Memory B cell (primary cell): ENCODE data around the gene STK17B.
A peak's percentile ranks its signal among the peaks of the same experiment; 100 is the strongest.

Source experiments
- ATAC-seq: fragments of 150-1000 bp; cut with Tn5 transposase; 2 replicates; pipeline ENCODE4 v1.10.0; 2021; ENCODE audit warnings: low read depth, mild to moderate bottlenecking, moderate library complexity
- DNase-seq, 2 donors: peaks; one replicate each; pipeline ENCODE4 v3.0.0; 2022; ENCODE audit warnings: low spot score in 2 of 2
- H3K27ac Mint-ChIP-seq: one replicate; pipeline ENCODE4 v1.8.0; 2022; ENCODE audit warnings: mild to moderate bottlenecking, moderate library complexity, mixed read lengths
- H3K27me3 Mint-ChIP-seq: one replicate; pipeline ENCODE4 v1.8.0; 2022; ENCODE audit warnings: mixed read lengths
- H3K36me3 Mint-ChIP-seq: one replicate; pipeline ENCODE4 v1.8.0; 2022; ENCODE audit warnings: mild to moderate bottlenecking, mixed read lengths
- H3K4me1 Mint-ChIP-seq: one replicate; pipeline ENCODE4 v1.8.0; 2022; ENCODE audit warnings: mixed read lengths
- H3K4me3 Mint-ChIP-seq: one replicate; pipeline ENCODE4 v1.8.0; 2022; ENCODE audit warnings: mild to moderate bottlenecking, moderate library complexity, mixed read lengths
- H3K9me3 Mint-ChIP-seq: one replicate; pipeline ENCODE4 v1.8.0; 2022; ENCODE audit warnings: mixed read lengths

STK17B gene

GRCh38 chr2:196159221-196159892, 12.0 kb downstream of the STK17B start:
- Mint-ChIP-seq H3K4me3 (peak overlapping the region; percentile 59), H3K4me1 (peaks cover 24% of the 10 kb centered on the region), H3K36me3 (peaks cover 24% of the 10 kb centered on the region), H3K27ac (peak overlapping the region; percentile 91), H3K9me3 (no peaks in the 10 kb centered on the region), H3K27me3 (no peaks in the 10 kb centered on the region)
- DNase-seq (no peak), ATAC-seq (no peak)

DNA sequence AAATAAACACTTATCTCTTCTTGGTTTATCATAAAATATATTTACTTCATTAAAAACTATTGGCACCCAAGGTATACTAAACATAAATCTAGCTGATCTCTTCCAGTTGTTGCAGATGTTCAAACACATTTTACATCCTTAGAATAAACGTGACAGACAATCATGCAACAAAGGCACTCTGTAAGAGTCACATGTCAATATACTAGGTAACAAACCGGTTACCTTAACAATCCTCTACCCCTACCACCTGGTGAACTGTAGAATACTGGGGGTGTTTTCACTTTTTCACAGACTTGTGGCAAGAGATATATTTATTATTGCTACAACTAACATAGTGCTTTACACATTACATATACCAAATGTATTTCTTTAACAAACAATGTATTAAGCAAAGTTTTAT, 15.8 kb downstream of the STK17B start:
- ATAC-seq (no peak), DNase-seq (no peak)
- peaks cover 1% of the 10 kb centered on the region for H3K9me3 Mint-ChIP-seq
- peaks cover 30% of the 10 kb centered on the region for H3K4me1 Mint-ChIP-seq
- no peak overlapping the region for H3K4me3 Mint-ChIP-seq
- peak overlapping the region; percentile 78 for H3K27ac Mint-ChIP-seq
- H3K36me3 Mint-ChIP-seq: peaks cover 32% of the 10 kb centered on the region
- H3K27me3 Mint-ChIP-seq: no peaks in the 10 kb centered on the region

DNA sequence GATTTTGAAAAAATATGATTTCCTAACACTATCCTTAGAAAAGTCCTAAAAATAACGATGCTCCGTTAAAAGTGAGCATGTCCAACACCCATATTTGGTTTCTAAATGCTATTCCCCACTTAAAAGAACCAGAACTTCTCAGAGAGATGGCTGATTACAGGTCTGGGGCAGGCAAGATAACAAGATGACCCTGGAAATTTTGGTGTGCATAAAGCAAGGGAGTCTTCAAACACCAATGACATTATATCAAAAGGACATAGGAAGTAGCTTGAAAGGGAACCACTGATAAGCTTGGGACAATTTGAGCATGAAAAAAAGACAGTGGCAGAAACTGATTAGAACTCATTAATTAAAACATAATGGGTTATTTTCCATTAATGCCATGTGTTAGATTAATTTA, 17.9 kb downstream of the STK17B start:
- Mint-ChIP-seq H3K9me3 (peaks cover 1% of the 10 kb centered on the region), H3K36me3 (peaks cover 35% of the 10 kb centered on the region), H3K27me3 (no peaks in the 10 kb centered on the region), H3K4me3 (no peak overlapping the region), H3K4me1 (peaks cover 33% of the 10 kb centered on the region), H3K27ac (peak overlapping the region; percentile 86)
- ATAC-seq: no peak
- DNase-seq: no peak

DNA sequence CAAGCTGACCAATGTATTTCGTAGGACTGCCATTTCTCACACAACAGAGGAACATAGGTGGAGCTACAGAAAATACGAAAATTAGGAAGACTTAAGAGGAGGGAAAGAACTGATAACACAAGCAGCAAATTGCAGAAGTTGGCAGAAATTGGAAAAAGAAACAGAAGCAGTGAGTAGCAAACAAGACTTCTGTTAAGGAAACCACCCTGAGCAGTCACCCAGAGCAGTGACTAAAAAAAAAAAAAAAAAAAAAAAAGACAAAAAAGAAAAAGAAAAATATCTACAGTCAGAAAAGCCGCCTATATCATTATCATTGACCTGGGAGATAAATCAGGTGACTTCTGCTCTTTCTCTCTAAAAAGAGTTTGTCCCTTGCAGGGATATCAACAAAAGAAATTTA, 21.4 kb downstream of the STK17B start:
- no peaks in the 10 kb centered on the region for H3K27me3 Mint-ChIP-seq
- peaks cover 1% of the 10 kb centered on the region for H3K9me3 Mint-ChIP-seq
- H3K4me1 Mint-ChIP-seq: peaks cover 42% of the 10 kb centered on the region
- DNase-seq (peak in 1 of 2 donors; percentile 50), ATAC-seq (peak; percentile 84)
- peaks cover 52% of the 10 kb centered on the region for H3K36me3 Mint-ChIP-seq
- H3K4me3 Mint-ChIP-seq: peak overlapping the region; percentile 51
- H3K27ac Mint-ChIP-seq: peak overlapping the region; percentile 92

DNA sequence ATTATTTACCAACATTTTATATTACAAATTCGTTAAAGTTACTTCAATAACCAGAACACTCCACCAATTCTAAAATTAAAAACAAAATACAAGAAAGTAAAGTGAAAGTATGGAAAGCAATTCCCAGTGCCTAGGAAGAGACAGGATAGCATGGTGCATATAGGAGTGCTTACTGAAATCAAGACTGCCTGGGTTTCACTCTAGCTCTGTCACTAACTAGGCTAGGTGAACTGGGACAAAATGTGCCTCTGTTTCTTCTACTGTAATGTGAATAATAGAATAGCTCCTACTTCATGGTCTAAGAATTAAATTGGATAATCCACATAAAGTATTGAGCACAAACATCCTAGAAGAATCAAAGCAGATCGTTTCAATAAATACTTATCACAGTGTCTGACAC, 22.6 kb downstream of the STK17B start:
- H3K4me3 Mint-ChIP-seq: no peak overlapping the region
- peaks cover 47% of the 10 kb centered on the region for H3K36me3 Mint-ChIP-seq
- ATAC-seq (no peak), DNase-seq (no peak)
- H3K4me1 Mint-ChIP-seq: peaks cover 37% of the 10 kb centered on the region
- H3K27me3 Mint-ChIP-seq: no peaks in the 10 kb centered on the region
- peak overlapping the region; percentile 20 for H3K27ac Mint-ChIP-seq
- peaks cover 1% of the 10 kb centered on the region for H3K9me3 Mint-ChIP-seq

DNA sequence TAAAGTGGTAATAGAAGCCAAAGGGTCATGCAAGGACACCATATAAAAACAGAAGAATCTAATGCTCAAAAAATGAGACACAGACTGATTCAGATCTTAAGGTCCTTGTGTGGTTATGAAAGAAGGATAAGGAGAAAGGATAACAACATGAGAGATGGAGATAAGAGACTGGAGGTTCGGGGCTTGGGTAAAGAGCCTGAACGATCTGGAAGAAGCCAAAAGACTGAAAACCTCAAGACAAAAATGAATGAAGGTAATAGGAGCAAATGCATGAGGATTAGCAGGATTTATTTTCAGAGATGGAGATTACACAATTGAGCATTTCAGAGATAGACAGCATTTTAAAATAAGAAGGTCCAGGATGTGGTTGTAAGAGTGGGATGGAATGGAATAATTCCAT, 26.1 kb downstream of the STK17B start:
- Mint-ChIP-seq H3K4me1 (peaks cover 24% of the 10 kb centered on the region), H3K36me3 (peaks cover 46% of the 10 kb centered on the region), H3K27ac (peak overlapping the region; percentile 33), H3K9me3 (no peaks in the 10 kb centered on the region), H3K27me3 (no peaks in the 10 kb centered on the region), H3K4me3 (no peak overlapping the region)
- DNase-seq: no peak
- ATAC-seq: no peak

DNA sequence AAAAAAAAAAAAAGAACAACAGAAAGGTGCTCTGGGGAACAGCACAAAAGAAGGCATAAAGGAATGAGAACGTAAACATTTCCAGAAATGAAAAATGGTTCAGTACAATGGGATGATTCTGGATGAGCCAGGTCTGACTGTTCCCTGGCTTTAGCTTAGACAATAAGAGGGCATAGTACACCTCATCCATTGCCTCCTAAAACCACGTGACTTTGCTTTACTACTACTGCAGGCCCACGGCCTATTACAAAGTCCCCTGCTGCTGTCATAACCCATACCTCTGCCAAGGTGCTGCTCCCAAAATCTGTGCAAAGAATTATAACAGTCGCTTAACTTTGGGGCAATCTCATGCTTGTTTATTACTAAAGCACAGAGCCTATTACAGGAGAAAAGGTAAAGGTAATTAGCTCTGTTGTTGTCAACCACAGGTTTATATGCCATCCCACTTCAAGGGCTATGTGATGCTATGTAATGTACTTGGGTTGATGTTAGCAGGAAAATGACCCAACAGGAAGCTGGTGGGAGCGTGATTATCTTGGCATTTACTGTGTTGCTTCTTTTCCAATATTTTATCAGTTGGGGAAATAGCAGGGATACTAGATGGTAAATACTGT, 26.8 kb downstream of the STK17B start:
- Mint-ChIP-seq H3K27me3 (no peaks in the 10 kb centered on the region), H3K27ac (peak overlapping the region; percentile 33), H3K9me3 (no peaks in the 10 kb centered on the region), H3K36me3 (peaks cover 45% of the 10 kb centered on the region), H3K4me1 (peaks cover 19% of the 10 kb centered on the region), H3K4me3 (no peak overlapping the region)
- DNase-seq (no peak), ATAC-seq (no peak)

GRCh38 chr2:196143730-196144131, 27.6 kb downstream of the STK17B start:
- Mint-ChIP-seq H3K4me1 (peaks cover 19% of the 10 kb centered on the region), H3K4me3 (no peak overlapping the region), H3K27me3 (no peaks in the 10 kb centered on the region), H3K9me3 (no peaks in the 10 kb centered on the region), H3K27ac (peak overlapping the region; percentile 33), H3K36me3 (peaks cover 47% of the 10 kb centered on the region)
- ATAC-seq: no peak
- DNase-seq: no peak

- H3K27ac Mint-ChIP-seq: peak overlapping the region; percentile 63
- DNase-seq (no peak), ATAC-seq (no peak)
- no peak overlapping the region for H3K4me3 Mint-ChIP-seq
- no peaks in the 10 kb centered on the region for H3K9me3 Mint-ChIP-seq
- H3K27me3 Mint-ChIP-seq: no peaks in the 10 kb centered on the region
- peaks cover 53% of the 10 kb centered on the region for H3K36me3 Mint-ChIP-seq
- H3K4me1 Mint-ChIP-seq: peaks cover 17% of the 10 kb centered on the region
These were observed 28.6 kb downstream of the STK17B start for GRCh38 chr2:196142825-196143224.

- DNase-seq (no peak), ATAC-seq (no peak)
- H3K27me3 Mint-ChIP-seq: no peaks in the 10 kb centered on the region
- H3K4me1 Mint-ChIP-seq: peaks cover 4% of the 10 kb centered on the region
- H3K9me3 Mint-ChIP-seq: peaks cover 2% of the 10 kb centered on the region
- no peak overlapping the region for H3K4me3 Mint-ChIP-seq
- H3K27ac Mint-ChIP-seq: no peak overlapping the region
- H3K36me3 Mint-ChIP-seq: peaks cover 53% of the 10 kb centered on the region
These were observed 31.2 kb downstream of the STK17B start for GRCh38 chr2:196140213-196140612.

- Mint-ChIP-seq H3K4me3 (no peak overlapping the region), H3K4me1 (no peaks in the 10 kb centered on the region)
These were observed 34.1 kb downstream of the STK17B start for GRCh38 chr2:196137271-196137670.

GRCh38 chr2:196136151-196136550, 35.2 kb downstream of the STK17B start:
- no peaks in the 10 kb centered on the region for H3K27me3 Mint-ChIP-seq
- peaks cover 8% of the 10 kb centered on the region for H3K9me3 Mint-ChIP-seq
- ATAC-seq (no peak), DNase-seq (no peak)
- no peak overlapping the region for H3K27ac Mint-ChIP-seq
- no peak overlapping the region for H3K4me3 Mint-ChIP-seq
- no peaks in the 10 kb centered on the region for H3K4me1 Mint-ChIP-seq
- peaks cover 47% of the 10 kb centered on the region for H3K36me3 Mint-ChIP-seq

More at GRCh38 chr2:196137271-196137670, 34.1 kb downstream of the STK17B start:
- Mint-ChIP-seq H3K9me3 (peaks cover 5% of the 10 kb centered on the region), H3K27ac (peak overlapping the region; percentile 17), H3K36me3 (peaks cover 46% of the 10 kb centered on the region), H3K27me3 (no peaks in the 10 kb centered on the region)
- DNase-seq (no peak), ATAC-seq (no peak)

DNA sequence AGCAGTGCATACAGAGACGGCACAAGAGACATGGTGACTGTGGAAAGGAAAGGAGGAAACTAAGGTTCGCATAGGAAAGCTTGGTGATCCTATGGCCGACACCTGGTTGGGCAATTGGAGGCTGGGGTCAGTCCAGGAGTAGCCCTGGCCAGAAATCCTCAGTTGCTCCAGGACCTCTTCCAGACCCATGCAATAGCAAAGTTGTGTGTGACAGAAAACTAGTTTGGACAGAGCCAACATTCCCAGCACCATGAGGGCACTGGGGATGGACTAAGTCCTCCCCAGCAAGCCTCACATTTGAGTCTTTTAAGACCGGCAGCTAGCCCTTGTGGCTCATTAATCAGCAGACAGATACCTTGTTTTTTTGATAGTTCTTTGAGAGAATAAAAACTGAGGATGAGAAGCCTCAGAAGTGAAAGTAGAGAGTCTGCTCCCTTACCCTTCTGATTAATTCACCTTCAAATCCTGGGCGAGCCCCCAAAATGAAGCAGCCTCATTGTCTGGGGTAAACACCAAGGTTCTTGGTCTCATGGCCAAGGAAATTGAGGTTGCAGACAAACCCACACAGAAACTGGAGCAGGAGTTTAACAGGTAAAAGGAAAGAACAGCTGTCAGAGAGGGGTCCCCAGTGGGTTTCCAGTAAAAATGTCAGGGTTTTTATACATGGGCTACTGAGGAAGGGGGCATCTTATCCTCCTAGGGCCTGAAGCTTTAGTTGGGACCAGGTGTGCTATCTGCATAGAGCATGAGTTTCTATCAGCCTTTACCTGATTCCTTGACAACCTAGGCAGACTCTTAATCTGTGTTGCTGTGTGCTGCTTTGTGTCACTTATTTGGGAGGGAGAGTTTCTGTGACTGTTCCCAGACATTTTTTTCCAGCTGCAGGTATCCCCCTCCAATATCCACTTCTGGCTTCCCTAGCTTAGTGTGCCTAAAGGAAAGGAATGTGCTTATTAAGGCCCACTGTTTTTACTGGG, 39.1 kb downstream of the STK17B start:
- peak; percentile 24 for ATAC-seq
- peaks cover 31% of the 10 kb centered on the region for H3K36me3 Mint-ChIP-seq
- H3K4me3 Mint-ChIP-seq: no peak overlapping the region
- H3K4me1 Mint-ChIP-seq: no peaks in the 10 kb centered on the region
- DNase-seq: peak; percentile 29 to 35
- H3K27me3 Mint-ChIP-seq: no peaks in the 10 kb centered on the region
- peak overlapping the region; percentile 38 for H3K27ac Mint-ChIP-seq
- H3K9me3 Mint-ChIP-seq: peaks cover 13% of the 10 kb centered on the region

DNA sequence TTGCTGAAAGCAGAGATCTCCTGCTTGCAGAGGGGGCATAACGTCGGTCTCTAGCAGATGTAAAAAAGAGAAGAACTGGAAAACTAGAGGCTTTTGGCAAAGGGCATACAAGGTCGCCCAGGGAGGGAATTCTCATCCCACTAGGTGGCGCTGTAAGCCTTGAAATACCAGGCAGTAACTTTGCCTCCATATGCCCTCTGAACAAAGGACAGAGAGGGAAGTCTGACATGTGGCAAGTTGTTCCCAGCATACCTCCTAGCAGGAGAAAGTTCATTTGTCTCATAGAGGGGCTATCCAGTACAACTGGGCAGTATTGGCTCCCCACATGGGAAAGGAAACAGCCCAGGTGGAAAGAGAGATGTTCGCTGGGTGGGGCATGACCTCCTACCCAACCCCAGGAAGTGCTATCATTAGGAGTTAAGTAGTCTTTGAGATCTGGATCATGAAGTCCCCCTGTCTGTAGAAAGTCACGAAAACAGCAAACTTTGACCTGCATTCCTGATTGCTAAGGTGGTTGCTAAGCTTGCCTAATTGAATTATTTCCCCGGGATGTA, 39.9 kb downstream of the STK17B start:
- H3K4me1 Mint-ChIP-seq: no peaks in the 10 kb centered on the region
- no peak overlapping the region for H3K4me3 Mint-ChIP-seq
- H3K9me3 Mint-ChIP-seq: peaks cover 10% of the 10 kb centered on the region
- H3K27ac Mint-ChIP-seq: peak overlapping the region; percentile 38
- peak; percentile 49 for ATAC-seq
- H3K36me3 Mint-ChIP-seq: peaks cover 24% of the 10 kb centered on the region
- no peaks in the 10 kb centered on the region for H3K27me3 Mint-ChIP-seq
- peak; percentile 33 to 35 for DNase-seq
